Raji (cell line): ENCODE results near the gene CAMSAP2.

Source experiments
- POLR2A ChIP-seq: IDR thresholded peaks from 2 replicates; pipeline ENCODE4 v1.6.1; 2011; ENCODE audit warnings: low read depth, low read length, control low read depth; ENCODE audit not compliant: insufficient read depth

The CAMSAP2 gene

DNA sequence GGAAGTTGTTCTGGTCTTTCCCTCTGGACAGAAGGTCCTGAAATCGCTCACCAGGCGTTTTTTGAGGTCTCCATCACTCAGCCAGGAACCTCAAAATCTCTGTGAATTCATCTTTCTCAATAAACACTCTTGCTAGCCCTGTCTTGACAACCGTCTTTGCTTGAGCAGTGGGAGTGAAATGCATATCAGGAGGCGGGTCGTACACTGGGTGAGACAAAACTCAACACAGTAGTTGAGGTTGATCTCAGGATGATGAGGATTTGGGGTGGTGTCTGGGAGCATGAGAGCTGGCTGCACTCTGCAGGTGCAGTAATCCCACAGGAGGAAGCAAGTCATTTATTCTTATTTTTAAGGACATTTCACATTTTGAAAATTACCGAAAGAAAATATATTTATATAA, 136.0 kb downstream of the CAMSAP2 start:
- no peak for TF ChIP-seq POLR2A

DNA sequence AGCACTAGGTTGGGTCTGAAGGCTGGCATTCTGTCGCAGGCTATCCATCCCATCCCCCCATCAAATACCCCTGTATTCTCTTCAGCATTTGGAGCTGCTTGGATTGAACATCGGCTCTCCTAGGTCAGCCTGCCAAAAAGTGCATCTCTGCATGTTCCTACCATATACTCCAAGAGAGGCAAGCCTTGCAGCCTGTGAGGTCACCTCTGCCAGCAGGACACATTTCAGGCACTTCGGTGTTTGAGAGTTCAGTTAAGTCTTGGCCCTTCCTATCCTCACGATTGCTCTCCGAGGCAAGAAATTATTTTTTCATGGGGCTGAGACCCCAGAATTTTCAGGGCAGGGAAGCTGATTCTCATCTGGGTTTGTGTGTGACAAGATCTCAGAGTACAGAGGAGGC, 136.7 kb downstream of the CAMSAP2 start:
- TF ChIP-seq POLR2A = no peak

DNA sequence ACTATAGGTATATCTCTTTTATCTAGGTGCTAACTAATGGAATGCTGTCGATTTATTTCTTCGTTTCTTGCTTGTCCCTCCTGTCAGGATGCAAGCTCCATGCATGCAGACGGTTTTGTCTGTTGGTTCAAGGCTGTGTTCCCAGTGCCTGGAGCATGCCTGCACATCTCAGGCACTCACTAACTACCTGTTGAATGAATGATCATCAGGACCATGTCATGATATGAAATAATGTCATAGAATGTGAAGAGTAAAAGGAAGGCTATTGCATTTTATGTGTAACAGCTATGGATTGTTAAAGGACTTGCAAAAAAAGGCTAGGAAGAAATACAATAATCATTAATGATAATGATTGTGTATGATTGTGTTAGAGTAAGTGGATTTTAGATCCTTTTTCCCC, 138.3 kb downstream of the CAMSAP2 start:
- TF ChIP-seq POLR2A = no peak

DNA sequence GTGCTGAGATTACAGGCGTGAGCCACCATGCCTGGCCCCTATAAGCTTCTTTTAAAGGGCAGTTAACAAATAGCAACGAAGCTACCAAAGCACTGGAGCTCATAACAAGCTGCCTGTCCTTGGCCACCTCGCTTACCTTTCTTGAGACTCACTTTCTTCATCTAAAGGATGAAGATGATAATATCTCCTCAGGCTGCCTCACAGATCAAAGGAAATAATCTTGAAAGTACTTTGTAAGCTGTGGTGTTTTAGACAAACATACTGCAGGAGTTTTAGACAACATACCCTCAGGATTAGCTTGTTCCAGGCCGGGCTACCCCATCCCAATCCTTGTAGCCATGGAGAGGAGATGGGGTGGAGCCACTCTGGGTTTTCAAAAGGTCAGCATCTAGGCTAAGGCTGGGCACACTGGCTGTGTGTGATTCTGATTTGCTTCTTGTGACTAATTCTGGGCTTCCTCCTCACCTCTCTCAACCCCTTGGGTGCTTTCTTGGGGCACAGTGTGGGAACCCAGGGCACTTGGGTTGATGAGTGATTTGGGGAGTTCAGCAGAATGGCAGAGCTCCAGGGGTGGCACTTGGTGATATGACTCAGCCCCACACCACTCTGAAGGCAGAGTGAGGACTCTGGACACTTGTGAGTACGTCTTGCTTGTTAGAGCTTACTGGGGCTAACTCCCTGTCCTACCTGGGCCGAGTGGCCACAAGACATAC, 139.3 kb downstream of the CAMSAP2 start:
- TF ChIP-seq POLR2A = no peak

DNA sequence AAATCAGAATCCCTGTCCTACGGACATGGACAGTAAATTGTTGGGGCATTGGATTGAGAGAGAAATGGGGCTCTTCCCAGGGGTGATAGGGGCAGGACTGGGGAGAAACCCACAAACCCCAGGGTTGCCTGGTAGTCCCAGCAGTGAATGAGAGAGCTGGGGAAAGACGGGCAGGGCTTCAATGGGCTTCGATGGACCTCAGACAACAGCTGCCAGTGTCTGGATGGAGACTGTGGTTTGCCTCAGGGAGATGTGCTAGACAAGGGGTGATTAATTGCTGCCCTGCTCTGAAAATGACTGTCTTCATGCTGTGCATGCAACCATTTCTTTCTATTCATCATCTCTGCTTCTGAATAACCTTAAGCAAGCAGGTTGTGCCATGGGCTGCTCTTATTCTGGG, 141.5 kb downstream of the CAMSAP2 start:
- TF ChIP-seq POLR2A = no peak

DNA sequence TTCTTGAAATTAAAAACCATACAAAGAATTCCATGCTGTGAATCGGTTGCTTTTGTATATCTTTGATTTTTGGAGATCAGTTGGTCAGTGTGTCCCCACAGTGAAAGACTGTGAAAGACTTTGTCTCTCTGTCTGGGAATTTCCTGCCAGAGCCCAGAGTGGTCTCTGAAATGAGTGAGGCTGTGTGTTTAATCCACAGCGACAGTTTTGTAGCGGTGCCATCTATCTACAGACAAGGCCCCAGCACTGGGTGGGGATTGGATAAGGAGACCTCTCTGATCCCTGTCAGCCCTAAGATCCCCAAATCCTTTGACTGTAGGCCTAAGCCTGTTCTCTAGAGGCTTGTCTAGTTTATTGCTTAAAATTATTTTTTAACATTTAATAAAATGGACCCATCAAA, 144.4 kb downstream of the CAMSAP2 start:
- no peak for TF ChIP-seq POLR2A

DNA sequence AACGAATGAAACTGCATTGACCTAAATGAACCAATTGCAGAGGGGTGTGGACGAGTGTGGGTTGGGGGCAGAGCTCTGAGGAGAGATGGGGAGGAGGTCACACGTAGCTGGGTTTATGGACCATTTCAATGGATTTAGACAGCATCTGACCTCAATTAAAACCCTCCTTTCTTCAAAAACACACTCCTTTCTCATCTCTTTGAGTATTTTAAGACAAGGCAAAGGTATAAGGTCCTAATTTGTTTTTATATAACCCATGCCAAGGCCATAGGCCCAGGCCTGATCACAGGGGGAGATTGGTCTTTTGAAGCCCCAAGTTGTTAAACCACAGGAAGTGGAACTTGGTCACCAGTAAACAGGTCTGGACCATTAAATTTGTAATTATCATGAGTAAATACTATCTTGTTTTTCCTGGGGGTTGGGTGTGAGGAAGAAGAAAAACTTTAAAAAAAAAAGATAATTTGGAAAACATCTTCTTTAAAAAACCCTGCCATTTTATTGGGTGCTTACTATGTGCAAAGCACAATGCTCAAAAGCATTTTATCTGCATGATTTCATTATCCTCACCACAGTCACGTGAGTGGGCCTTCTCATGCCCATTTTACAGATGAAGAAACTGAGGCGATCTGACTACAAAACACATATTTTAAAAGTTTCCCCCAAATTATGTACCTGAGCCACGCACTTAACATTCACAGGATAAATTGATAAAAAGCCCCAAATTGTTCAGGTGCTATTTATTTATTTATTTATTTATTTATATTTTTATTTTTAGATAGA, 147.1 kb downstream of the CAMSAP2 start:
- TF ChIP-seq POLR2A = no peak

DNA sequence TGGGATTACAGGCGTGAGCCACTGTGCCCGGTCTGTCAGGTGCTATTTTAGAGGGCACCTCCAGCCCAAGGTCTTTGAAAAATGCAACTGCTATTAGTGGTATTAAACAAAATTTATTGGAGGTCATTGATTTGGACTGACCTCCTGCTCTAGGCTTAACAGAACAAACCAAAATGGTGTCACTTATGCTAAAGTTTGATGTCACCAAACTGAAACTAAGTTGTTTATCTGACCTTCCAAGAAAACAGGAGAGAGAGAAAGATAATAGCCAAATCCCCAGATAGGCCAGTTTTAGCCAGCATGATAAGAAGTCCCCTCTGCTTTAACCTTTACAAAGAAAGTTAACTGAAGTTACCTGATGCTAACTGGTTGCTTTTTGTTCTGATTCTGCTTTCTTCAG, 147.9 kb downstream of the CAMSAP2 start:
- TF ChIP-seq POLR2A = no peak

DNA sequence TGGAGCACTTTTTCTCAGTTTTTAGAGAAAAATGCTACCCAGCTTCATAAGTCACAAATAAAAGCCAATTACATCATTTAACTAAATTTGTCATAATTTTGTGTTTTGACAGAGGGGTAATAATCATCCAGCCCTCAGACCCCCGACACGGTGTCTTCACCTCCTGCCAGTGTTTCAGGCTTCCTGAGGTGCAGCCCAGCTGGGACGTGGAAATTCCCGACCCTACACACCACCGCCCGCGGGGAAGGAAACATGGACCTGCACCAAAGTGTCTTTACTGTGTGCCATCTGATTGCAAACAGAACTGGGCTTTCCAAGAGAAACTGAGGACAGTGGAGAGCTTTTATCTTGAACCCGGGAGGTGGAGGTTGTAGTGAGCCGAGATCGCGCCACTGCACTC, 148.3 kb downstream of the CAMSAP2 start:
- no peak for TF ChIP-seq POLR2A

DNA sequence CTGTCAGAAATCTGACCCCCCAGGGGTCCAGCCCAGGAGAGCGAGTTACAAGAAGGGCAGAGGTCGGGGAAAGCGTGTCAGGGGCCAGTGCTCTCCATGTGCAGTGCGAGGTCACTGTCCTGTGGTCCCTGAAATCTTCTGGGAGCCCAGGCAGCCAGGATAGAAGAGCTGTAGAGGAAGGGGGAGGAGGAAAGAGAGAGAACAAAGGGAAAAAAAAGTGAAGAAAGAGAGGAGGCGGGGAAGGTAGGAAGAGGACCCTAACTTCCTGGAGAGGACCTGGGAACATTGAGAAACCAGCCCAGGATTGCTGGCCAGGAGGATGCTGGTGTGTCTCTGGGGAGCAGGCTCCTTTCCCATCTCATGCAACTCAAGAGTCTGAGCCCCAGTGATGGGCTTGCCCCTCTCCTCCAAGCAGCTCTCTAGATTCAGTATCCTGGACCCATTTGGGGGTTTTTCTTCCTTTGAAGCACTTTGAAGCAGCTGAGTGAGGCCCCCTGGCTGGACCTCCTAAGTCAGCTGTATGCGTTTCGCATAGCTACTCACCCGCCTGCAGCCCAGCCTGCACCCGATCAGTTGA, 149.2 kb downstream of the CAMSAP2 start:
- no peak for TF ChIP-seq POLR2A

DNA sequence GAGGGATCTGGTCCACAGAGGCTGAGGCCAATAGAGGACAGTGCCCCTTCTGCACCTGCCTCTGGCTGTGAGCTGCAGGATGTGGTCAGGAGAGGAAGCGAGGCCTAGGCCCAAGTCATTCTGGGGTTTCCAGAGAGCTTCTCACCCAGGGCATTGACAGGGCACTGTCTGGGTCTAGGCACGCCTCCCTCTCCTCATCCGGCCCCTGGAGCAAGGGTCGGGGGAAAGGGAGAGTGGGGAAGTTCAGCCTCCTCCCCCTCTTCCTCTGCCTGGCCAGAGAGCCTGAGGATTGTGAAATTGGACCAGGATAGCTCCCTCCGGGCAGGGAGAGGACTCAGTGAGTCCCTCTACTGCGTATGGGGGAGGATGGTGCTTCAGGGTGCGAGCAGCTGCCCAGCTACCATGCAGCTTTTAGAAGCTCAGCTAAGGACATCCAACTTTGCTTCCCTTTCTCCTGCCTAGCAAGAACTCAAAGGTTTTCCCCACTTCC, 149.7 kb downstream of the CAMSAP2 start:
- TF ChIP-seq POLR2A = no peak

DNA sequence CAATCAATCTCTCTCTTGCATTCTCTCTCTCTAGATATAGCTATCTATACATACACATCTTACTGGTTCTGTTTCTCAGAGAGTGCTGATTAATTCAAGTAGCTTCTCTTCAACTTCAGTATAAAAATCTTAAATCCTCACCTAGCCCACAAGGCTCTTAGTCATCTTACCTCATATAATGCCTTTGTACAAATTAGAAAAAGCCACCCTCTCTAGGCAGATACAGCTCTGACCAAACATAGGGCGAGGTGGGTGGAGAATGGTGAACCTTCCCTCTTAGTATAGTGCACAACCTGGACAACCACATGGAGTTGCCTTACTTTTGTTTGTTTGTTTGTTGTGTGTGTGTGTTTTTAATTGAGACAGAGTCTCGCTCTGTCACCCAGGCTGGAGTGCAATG, 150.9 kb downstream of the CAMSAP2 start:
- TF ChIP-seq POLR2A = no peak

DNA sequence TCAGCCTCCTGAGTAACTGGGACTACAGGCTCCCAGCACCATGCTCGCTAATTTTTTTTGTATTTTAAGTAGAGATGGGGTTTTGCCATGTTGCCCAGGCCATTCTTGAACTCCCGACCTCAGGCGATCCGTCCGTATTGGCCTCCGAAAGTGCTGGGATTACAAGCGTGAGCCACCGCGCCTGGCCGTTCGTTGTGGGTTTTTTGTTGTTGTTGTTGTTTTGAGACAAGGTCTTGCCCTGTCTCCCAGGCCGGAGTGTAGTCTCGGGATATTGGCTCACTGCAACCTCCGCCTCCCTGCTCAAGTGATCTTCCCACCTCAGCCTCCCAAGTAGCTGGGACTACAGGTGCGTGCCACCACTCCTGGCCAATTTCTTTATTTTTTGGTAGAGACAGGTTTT, 151.3 kb downstream of the CAMSAP2 start:
- TF ChIP-seq POLR2A = no peak

DNA sequence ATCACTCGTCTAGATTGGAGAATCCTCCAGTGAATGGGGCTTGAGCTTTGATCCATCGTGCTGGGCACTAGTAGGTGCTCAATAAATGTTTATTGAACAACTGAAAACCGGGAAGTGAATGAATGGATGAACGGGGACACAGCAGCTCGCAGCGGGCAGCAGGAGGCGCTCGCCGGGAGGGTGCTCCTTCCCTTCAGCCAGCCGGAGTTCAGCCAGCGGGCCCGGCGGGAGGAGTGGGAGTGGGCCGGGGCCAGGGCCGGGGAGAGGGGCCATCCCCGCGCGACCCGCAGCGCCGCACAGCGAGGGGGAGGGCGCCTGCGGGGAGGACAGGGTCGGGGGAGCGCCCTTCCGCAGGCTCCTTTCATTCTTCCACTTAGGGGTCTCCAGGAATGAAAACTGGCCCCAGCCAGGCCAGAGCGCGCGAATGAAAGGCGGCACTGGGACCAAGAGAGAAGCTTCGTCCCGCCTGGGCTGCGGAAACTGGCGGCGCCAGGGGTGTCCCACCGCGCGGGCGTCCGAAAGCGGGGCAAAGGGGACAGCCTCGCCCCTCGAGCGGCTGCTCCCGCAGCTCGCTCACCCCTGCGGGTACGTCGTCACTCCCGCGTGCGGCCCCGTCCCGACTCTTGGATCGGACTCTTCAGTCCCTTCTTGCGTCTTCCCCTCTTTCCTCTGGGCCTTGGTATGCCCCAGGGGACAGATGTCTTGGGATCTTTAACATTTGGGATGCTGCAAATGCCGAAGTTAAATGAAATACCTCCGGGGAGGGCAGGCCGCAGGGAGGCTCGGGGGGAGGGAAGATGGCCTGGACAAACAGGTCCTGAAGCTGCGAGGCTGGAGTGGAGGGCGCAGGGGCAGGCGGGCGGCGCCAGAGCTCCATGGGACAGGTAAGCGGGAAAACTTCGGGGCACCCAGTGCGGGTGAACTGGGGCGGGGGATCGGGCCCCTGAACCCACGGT, 152.4 kb downstream of the CAMSAP2 start:
- TF ChIP-seq POLR2A = no peak

DNA sequence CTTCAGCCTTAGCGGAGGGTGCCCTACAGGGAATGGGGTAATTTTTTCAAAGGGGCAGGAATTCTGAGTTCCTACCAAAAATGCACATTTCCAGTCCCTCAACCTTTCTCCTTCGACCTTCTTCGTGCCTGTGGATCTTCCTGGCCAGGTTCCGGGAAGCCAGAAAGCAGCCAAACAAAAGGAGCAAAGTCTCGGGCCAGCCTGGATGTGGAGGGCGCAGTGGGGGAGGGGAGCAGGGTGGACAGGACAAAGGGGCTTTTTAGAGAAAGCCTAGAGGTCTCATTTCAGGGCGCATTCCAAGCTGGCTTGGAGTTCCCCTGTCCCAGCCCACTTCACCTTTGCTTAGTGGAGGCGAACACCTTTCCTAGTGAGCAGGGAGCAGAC, 153.1 kb downstream of the CAMSAP2 start:
- no peak for TF ChIP-seq POLR2A

DNA sequence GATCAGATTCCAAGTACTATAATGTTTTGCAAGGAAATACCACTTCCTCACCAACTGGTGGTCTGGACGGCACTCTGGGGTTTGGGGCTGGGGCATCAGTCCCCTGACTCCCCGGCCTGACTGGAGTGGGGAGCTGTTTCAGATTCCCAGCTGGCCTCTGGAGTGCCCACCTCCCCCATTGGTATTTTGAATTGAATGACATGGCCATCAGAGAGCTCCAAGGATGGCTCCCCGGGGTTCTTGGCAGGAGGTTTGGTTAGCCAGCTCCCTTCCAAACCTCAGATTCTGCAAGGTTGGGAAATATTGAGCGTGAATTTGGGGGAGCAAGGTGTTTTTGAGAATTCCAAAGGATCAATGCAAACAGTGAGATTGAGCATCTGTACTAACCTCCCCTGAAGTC, 153.9 kb downstream of the CAMSAP2 start:
- TF ChIP-seq POLR2A = no peak

DNA sequence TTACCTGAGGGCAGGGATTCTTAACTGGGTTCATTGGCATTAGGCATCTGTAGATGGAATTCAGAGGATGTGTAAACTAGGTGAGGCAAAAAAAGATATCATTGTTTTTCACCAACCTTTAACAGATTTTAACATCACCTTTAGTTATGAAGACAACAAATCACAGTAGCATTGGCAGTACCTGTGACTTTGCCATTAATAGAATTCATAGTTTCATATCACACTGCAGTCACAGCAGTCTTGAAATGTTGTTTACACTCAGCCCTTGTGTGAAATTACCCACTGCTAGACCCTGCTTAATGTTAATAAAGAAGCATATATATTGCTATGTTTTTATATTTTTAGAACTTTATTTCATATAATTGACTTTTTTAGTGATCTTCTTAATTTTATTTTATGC, 154.3 kb downstream of the CAMSAP2 start:
- no peak for TF ChIP-seq POLR2A
